HG03196 (cell line): Measurements from ENCODE around the gene OR11L1.

Source experiments
- ATAC-seq: cut with Tn5 transposase; IDR thresholded peaks from one replicate; pipeline ENCODE4 v1.9.1; 2021; ENCODE audit not compliant: unreplicated experiment

Gene OR11L1

GRCh38 chr1:247841796-247842195 is at the start of gene OR11L1:
TSS of gene OR11L1 (minus strand) at chr1:247841896. CDS start at chr1:247841896, 0 bp downstream.
- ATAC-seq = no peak

DNA sequence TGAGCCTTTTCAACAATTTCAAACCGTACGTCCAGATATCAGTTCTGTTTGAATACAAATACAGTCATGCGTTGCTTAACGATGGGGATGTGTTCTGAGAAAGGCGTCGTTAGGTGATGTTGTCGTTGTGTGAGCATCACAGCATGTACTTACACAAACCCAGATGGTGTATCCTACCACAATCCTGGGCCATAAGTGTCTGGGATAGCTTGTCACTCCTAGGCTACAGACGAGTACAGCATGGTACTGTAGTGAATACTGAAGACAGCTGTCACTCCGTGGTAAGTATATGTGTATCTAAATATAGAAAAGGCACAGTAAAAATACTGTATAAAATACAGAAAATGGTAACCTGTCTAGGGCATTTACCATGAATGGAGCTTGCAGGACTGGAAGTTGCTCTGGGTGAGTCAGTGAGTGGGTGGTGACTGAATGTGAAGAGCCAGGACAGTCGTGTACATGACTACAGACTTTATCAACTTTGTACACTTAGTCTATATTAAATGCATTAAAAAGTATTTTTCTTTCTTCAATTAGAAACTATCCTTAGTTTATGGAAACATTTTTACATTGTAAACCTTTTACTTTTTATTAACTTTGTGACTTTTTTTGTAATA is 43.2 kb upstream of the OR11L1 start:
- no peak for ATAC-seq

- ATAC-seq = no peak
Observed at GRCh38 chr1:247883346-247883745, 41.6 kb upstream of the OR11L1 start.

DNA sequence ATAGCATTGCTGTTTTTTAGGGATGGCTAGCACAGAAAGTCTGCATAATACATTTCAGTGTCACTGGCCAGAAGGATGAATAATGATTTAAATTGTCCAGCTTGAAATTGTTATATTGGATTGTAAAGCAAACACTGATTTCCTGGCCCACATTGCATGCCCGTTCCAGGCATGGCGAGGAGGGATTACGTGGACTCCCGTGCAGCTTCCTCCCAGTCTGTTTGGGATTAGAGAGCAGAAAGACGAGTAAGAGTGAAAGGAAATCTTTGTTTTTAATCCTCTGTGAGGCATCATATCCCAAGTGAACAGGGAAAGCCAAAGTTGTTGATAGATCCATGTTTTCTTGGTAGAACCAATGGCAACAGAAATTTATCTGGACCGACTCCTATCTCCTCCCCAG is 23.7 kb upstream of the OR11L1 start:
- no peak for ATAC-seq

GRCh38 chr1:247864644-247865043 is 22.9 kb upstream of the OR11L1 start:
- no peak for ATAC-seq

- no peak for ATAC-seq
Observed at GRCh38 chr1:247862756-247863155, 21.1 kb upstream of the OR11L1 start.

GRCh38 chr1:247857985-247858619 is 16.4 kb upstream of the OR11L1 start:
- no peak for ATAC-seq

DNA sequence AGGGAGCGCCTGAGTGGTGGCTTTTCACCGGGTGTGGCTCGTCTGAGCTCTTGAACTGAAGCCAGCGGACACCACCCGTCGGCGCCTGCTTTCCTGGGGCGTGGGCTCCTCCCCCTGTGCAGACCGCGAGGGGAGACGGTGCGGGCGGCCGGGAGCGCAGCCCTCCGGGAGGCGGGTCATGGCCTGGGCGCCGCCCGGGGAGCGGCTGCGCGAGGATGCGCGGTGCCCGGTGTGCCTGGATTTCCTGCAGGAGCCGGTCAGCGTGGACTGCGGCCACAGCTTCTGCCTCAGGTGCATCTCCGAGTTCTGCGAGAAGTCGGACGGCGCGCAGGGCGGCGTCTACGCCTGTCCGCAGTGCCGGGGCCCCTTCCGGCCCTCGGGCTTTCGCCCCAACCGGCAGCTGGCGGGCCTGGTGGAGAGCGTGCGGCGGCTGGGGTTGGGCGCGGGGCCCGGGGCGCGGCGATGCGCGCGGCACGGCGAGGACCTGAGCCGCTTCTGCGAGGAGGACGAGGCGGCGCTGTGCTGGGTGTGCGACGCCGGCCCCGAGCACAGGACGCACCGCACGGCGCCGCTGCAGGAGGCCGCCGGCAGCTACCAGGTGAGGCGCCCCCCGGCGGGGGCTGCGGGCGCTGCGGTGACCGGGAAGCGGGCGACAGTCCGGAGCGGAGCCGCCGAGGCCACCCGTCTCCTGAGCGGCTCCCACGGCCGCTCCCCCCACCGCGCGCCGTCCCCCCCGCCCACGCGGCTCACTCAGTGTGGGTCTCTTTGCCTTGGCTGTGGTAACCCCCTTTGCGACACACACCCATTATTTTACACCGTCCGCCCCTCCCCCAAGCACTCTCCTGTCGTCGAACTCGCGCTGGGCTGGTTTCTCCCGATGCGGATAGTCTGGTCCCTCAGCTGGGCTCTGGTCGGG is 15.6 kb upstream of the OR11L1 start, which contains the start of gene TRIM58:
Gene TRIM58, plus strand, starts transcription at position 119 of the 916 bp plus-strand sequence. Its CDS starts 60 bp downstream, at position 179.
- no peak for ATAC-seq

DNA sequence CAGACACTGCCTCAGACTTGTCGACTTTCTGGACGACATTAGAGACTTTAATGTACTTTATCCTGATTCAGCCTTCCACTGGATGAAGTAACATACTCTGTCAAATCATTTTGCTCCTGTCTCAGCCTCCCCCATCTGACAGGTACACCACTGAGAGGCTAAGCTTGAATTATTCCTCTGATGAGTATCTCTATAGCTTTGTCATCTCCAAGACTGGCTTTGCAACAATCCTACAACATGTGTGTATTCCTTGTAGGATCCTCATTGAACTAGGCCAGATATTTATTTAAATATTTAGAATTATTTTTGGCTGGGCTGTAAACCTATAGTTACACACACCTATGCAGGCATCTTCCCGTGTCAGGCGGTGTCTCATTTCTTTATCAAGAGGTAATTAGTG is 14.2 kb upstream of the OR11L1 start:
- no peak for ATAC-seq

GRCh38 chr1:247854899-247855545 is 13.3 kb upstream of the OR11L1 start:
- ATAC-seq = no peak

DNA sequence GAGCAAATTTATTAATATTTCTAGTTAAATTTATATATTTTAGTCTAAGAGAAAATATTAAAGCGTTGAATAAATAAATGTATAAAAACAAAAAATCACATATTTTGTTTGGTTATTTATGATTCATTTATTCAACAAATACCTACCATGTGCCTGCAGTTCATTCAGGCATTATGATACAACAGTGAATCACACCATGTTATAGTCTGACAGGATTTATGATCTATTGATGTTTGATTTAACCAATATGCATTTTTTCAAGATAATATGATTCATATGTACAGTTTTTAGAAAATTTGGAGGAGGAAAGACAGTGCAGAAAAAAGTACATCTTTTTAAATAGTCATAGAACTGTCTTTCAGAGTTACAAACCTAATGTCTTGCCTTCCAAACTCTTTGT is 7.9 kb upstream of the OR11L1 start:
- no peak for ATAC-seq

DNA sequence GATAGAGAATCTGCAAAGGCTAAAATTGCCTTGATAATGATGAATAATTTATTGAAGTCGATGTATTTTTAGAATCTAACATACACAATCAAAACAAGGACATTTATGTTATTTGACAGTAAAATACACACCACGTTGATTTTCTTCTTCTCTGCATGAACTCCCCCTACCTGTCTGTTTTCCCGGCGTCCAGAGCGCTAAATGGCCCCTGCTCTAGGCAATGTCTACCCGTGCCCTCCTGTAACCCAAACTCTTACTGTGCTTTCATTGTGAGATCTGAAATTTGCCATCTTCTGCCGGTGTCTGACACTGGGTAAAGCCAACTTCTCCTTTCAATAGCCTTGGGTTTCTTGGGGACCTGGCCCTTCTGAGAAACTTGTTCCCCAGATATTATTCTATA is 6.7 kb upstream of the OR11L1 start:
- no peak for ATAC-seq

DNA sequence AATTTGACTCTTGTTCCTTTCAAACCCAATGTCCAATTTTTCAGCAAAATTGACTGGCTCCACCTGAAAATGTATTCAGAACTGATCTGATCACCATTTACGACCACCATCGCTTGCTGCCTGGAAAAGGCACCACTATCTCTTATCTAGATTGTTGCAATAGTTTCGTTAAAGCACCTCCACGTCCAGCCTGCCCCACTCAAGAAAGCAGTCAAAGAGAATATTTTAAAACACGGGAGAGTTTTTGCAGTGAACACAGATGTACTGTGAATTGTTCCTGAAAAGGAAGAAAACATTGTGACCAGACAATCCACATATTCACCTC is 4.0 kb upstream of the OR11L1 start:
- ATAC-seq = no peak

DNA sequence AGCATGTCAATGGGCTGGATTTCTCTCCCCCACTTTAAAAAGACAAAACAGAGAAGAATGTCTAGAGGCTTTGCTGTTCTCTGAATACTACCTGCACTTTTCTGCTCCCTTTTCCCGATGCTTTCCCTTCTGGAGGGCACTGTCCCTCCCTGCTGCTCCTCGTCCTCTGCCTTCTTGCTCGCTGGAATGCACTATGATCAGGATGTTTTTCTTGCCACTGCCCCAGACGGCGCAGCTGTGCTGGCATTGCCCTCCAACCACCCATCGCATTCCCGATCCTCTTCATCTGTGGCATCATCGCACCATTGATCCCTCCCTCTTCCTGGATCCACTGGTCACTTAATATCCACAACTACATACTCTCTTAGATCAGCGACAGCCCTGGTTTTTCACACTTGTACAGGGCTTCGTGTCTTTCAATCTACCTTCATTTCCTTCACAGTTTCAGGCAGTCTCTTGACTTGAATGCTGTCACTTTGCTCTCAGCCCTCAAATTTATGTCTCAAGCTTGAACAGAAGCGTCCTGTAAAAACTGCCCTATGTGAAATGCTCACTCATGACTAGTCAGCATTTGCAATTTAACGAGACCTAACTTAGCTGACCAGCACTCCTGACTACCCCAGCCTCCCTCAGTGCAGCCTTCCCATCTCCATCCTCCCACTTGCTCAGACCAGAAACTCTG is 3.5 kb upstream of the OR11L1 start:
- no peak for ATAC-seq

DNA sequence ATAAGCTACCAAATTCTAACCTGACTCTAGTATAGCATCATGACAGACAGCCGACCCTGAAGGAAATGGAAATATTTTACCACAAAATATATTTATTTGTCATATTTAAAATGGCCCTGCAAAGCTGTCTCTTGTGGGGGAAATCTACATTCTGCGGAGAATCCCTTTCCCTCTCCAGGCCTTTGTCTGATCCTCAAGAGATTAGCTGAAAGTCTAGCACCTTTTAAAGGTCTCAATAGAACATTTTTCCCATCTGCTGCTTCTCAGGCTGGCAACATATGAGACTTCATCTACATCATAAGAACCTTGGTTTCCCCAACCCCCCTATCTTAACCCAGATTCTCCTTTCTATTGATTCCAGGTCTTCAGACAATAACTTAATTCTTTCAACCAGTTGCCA is 1.7 kb upstream of the OR11L1 start:
- no peak for ATAC-seq

DNA sequence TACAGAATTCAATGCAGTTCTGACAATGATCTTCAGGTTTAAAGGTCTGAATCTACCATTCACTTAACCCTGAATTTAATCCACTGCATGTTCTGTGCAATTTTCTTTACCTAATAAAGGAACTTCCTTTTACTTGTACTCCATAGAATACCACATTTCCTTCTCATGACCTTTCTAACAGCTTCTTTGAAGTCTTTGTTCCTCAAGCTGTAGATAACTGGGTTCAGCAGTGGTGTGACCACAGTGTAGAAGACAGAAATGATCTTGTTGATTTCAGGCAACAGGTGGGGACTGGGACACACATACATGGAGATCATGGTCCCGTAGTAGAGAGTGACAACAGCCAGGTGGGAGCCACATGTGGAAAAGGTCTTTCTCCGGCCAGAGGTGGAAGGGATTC is 878 bp downstream of the OR11L1 start:
- no peak for ATAC-seq

GRCh38 chr1:247833601-247834000 is 8.1 kb downstream of the OR11L1 start:
- no peak for ATAC-seq

- no peak for ATAC-seq
Observed at GRCh38 chr1:247829656-247830055, 12.0 kb downstream of the OR11L1 start.

DNA sequence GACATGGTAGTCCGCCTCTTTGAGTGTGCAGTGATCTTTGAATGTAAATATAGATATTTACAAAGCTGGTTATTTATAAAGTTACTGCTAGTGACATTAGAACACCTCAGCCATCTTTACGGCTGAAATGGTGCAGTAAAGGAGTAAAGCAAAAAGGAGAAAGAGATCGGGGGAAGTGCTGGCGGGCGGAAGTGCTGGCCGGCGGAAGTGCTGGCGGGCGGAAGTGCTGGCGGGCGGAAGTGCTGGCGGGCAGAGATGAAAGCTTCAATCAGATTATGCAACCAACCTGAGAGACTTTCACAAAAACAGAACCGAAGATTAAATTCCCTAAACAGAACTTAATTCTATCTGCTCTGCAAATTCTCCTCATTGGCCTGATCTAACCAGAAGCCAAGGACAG is 16.3 kb downstream of the OR11L1 start:
- no peak for ATAC-seq

GRCh38 chr1:247824023-247824422 is 17.7 kb downstream of the OR11L1 start, which contains the start of gene OR14A16:
TSS of gene OR14A16 (minus strand) at chr1:247824119. CDS start at chr1:247815729, 8,390 bp downstream.
- no peak for ATAC-seq

DNA sequence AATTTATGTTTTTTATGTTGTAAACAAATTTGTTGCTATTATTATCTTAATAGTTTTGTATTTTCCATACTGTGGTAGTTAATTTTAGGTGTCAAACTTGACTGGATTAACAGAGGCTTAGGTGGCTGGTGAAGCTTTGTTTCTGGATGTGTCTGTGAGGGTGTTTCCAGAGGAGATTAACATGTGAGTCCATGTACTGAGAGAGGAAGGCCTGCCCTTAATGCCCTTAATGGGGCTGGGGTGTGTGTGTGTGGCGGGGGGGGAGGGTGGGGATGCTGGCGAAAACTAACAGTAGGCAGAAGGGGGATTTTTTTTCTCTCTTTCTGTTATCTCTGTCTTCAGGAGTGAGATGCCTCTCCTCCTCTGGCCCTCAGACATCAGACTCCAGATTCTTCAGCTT is 19.6 kb downstream of the OR11L1 start:
- no peak for ATAC-seq
